OCI-LY3 (cell line): ENCODE measurements around the gene PHPT1.
"Not testable (repeated sequence)": the region's sequence is repeated elsewhere in the genome, so short reads cannot be mapped to it uniquely, and the experiment has no call there.

Experiments
- H2AFZ ChIP-seq: fragments of 200-600, 300-600 bp; shearing (Covaris generic); 2 replicates; pipeline ENCODE4 v1.6.0; 2014; ENCODE audit warnings: antibody characterized with exemption, low read depth, low read length
- H3K27ac ChIP-seq: fragments of 200-600, 300-600 bp; sonication (generic); 2 replicates; pipeline ENCODE4 v1.5.1; 2014; ENCODE audit warnings: mild to moderate bottlenecking, low read length, moderate library complexity, mixed read lengths
- H3K27me3 ChIP-seq: fragments of 200-600, 300-600 bp; sonication (generic); 2 replicates; pipeline ENCODE4 v1.6.1; 2014; ENCODE audit warnings: low read depth, low read length, mixed read lengths
- H3K36me3 ChIP-seq: fragments of 200-600, 300-600 bp; sonication (generic); replicated peaks from 2 replicates; pipeline ENCODE3; 2014; ENCODE audit warnings: low read depth, low read length, mixed read lengths
- H3K4me1 ChIP-seq: fragments of 300-600, 200-600 bp; sonication (generic); 2 replicates; pipeline ENCODE4 v1.6.1; 2014; ENCODE audit warnings: low read length, mixed read lengths
- H3K4me2 ChIP-seq: fragments of 200-600, 300-600 bp; sonication (generic); 2 replicates; pipeline ENCODE4 v1.6.1; 2014; ENCODE audit warnings: low read length, mixed read lengths
- H3K4me3 ChIP-seq: fragments of 300-600, 200-600 bp; sonication (generic); 2 replicates; pipeline ENCODE4 v1.5.1; 2014; ENCODE audit warnings: antibody characterized with exemption, mild to moderate bottlenecking, low read length, moderate library complexity
- H3K79me2 ChIP-seq: fragments of 300-600, 200-600 bp; shearing (Covaris generic); 2 replicates; pipeline ENCODE4 v1.6.1; 2014; ENCODE audit warnings: mild to moderate bottlenecking, low read length, mixed read lengths
- H3K9ac ChIP-seq: fragments of 300-600, 200-600 bp; shearing (Covaris generic); 2 replicates; pipeline ENCODE4 v1.6.0; 2014; ENCODE audit warnings: mild to moderate bottlenecking, low read length, moderate library complexity
- H3K9me3 ChIP-seq: fragments of 200-600, 300-600 bp; shearing (Covaris generic); 2 replicates; pipeline ENCODE4 v1.6.1; 2014; ENCODE audit warnings: low read length, mixed read lengths; ENCODE audit not compliant: insufficient read depth
- H4K20me1 ChIP-seq: fragments of 200-600, 300-600 bp; sonication (generic); 2 replicates; pipeline ENCODE4 v1.6.1; 2016; ENCODE audit warnings: low read length, mixed read lengths; ENCODE audit not compliant: insufficient read depth
- CTCF ChIP-seq: fragments of 200-600, 300-600 bp; sonication (generic); IDR thresholded peaks from 2 replicates; pipeline ENCODE4 v1.5.1; 2014; ENCODE audit warnings: antibody characterized with exemption, low read length, low read depth
- EZH2phosphoT487 ChIP-seq: fragments of 200-600 bp; shearing (Covaris generic); IDR thresholded peaks from 2 replicates; pipeline ENCODE4 v1.6.1; 2018; ENCODE audit warnings: antibody characterized with exemption, mixed run types, low read depth

PHPT1 gene

GRCh38 chr9:136840140-136840876 lies 8.9 kb upstream of the PHPT1 start:
- Histone ChIP-seq H3K27me3 (no peaks in the 10 kb centered on the region), H3K79me2 (no peaks in the 10 kb centered on the region), H3K4me1 (peaks cover 7% of the 10 kb centered on the region), H3K4me3 (no peak overlapping the region), H2AFZ (no peak overlapping the region), H3K9ac (no peak overlapping the region), H3K36me3 (peaks cover 9% of the 10 kb centered on the region), H4K20me1 (no peaks in the 10 kb centered on the region), H3K27ac (no peak overlapping the region), H3K9me3 (no peaks in the 10 kb centered on the region), H3K4me2 (no peak overlapping the region)
- TF ChIP-seq CTCF (no peak), EZH2phosphoT487 (no peak)

GRCh38 chr9:136840877-136841645 lies 8.1 kb upstream of the PHPT1 start:
- Histone ChIP-seq H3K9ac (no peak overlapping the region), H4K20me1 (no peaks in the 10 kb centered on the region), H3K4me3 (no peak overlapping the region), H3K27ac (no peak overlapping the region), H3K4me2 (no peak overlapping the region), H3K9me3 (no peaks in the 10 kb centered on the region), H3K27me3 (no peaks in the 10 kb centered on the region), H3K4me1 (peaks cover 7% of the 10 kb centered on the region), H3K79me2 (no peaks in the 10 kb centered on the region), H3K36me3 (peaks cover 9% of the 10 kb centered on the region), H2AFZ (no peak overlapping the region)
- no peak for TF ChIP-seq CTCF
- TF ChIP-seq EZH2phosphoT487: no peak

GRCh38 chr9:136841646-136842379 lies 7.4 kb upstream of the PHPT1 start:
- not testable (repeated sequence) for H3K79me2 ChIP-seq, H2AFZ ChIP-seq, H3K9me3 ChIP-seq, H4K20me1 ChIP-seq, H3K27ac ChIP-seq, H3K9ac ChIP-seq, H3K4me1 ChIP-seq, H3K36me3 ChIP-seq, H3K27me3 ChIP-seq
- H3K4me2 ChIP-seq: peak overlapping the region; percentile 98
- peak overlapping the region; percentile 93 for H3K4me3 ChIP-seq

- H3K27me3 ChIP-seq, H3K36me3 ChIP-seq, H2AFZ ChIP-seq, H3K79me2 ChIP-seq, H3K27ac ChIP-seq, H4K20me1 ChIP-seq, H3K9me3 ChIP-seq, H3K4me1 ChIP-seq: not testable (repeated sequence)
- H3K9ac ChIP-seq: peak within 1 kb of the TSS; percentile 47
- H3K4me2 ChIP-seq: peak within 1 kb of the TSS; percentile 98
- peak within 1 kb of the TSS; percentile 93 for H3K4me3 ChIP-seq
- TF ChIP-seq CTCF: peak; percentile 71
These were observed 6.7 kb upstream of the PHPT1 start, which contains the start of gene AJM1 for GRCh38 chr9:136842380-136842948. Gene AJM1 (plus strand): TSS chr9:136842478. CDS start chr9:136844415, 1,937 bp downstream.

GRCh38 chr9:136843159-136843800 lies 5.9 kb upstream of the PHPT1 start:
- Histone ChIP-seq H3K4me2 (peak overlapping the region; percentile 46), H3K4me1 (peaks cover 13% of the 10 kb centered on the region), H3K4me3 (peak overlapping the region; percentile 32; the same call in 1 of the 2 replicates)
- not testable (repeated sequence) for H2AFZ ChIP-seq, H3K27me3 ChIP-seq, H3K9ac ChIP-seq, H3K9me3 ChIP-seq, H4K20me1 ChIP-seq, H3K27ac ChIP-seq, H3K79me2 ChIP-seq, H3K36me3 ChIP-seq
